SK-N-SH (cell line): ENCODE results near the gene PKD1. TPM values are rescaled to one million over a fixed set of nuclear protein-coding genes. Genes with fewer than 3 reads are reported as not detected.

ENCODE experiments used
- CTCF ChIA-PET: fragments of 300-600, 350-600 bp; formaldehyde crosslinking; extraction: SDS; loops from one replicate; lab custom pipeline; 2021; lab: Yijun Ruan, JAX
- POLR2A ChIA-PET: fragments of 350-600 bp; sonication (Branson Sonifier 250); formaldehyde crosslinking; extraction: SDS; loops from one replicate; lab custom pipeline; 2020; ENCODE audit warnings: antibody characterized with exemption, inconsistent platforms; lab: Yijun Ruan, JAX
- DNase-seq: peaks from one replicate; pipeline ENCODE4 v3.0.0; 2012
- H2AFZ ChIP-seq: fragments of 200-600 bp; sonication (generic); 2 replicates; pipeline ENCODE4 v1.8.1; 2016; ENCODE audit warnings: antibody characterized with exemption, mild to moderate bottlenecking, low read depth
- H3F3A ChIP-seq: fragments of 200-600 bp; sonication (generic); replicated peaks from 2 replicates; pipeline ENCODE3; 2016; ENCODE audit warnings: antibody characterized with exemption, mild to moderate bottlenecking; ENCODE audit not compliant: insufficient read depth
- H3K27ac ChIP-seq, 2 experiments: fragments of 200-500 bp in 1 of 2; fragments of 200-600 bp in 1 of 2; sonication (Bioruptor generic) in 1 of 2; sonication (generic), shearing (Covaris generic) in 1 of 2; 2 replicates each; pipeline versions ENCODE4 v1.5.1 to v1.6.1; 2014 to 2016; ENCODE audit warnings: low read depth in 2 of 2, inconsistent platforms in 1 of 2, low read length in 1 of 2, mild to moderate bottlenecking in 1 of 2, mixed read lengths in 1 of 2
- H3K27me3 ChIP-seq: fragments of 200-600 bp; sonication (generic), shearing (Covaris generic); 2 replicates; pipeline ENCODE4 v1.6.1; 2016; ENCODE audit warnings: mixed run types; ENCODE audit not compliant: insufficient read depth
- H3K36me3 ChIP-seq, 2 experiments: fragments of 200-500 bp in 1 of 2; fragments of 200-600 bp in 1 of 2; sonication (Bioruptor generic) in 1 of 2; sonication (generic) in 1 of 2; replicated peaks in 1 of 2; 2 replicates each; pipeline versions ENCODE3 to v1.5.1; 2014 to 2016; ENCODE audit warnings: low read length in 1 of 2, mild to moderate bottlenecking in 1 of 2; ENCODE audit not compliant: insufficient read depth in 2 of 2, control insufficient read depth in 1 of 2
- H3K4me1 ChIP-seq, 2 experiments: fragments of 200-500 bp in 1 of 2; fragments of 200-600 bp in 1 of 2; sonication (Bioruptor generic) in 1 of 2; sonication (generic), shearing (Covaris generic) in 1 of 2; 2 replicates each; pipeline versions ENCODE4 v1.5.1 to v1.6.1; 2014 to 2016; ENCODE audit warnings: low read depth in 1 of 2, low read length in 1 of 2, mixed run types in 1 of 2; ENCODE audit not compliant: insufficient read depth in 2 of 2, control insufficient read depth in 1 of 2
- H3K4me2 ChIP-seq: fragments of 200-600 bp; sonication (generic), shearing (Covaris generic); 2 replicates; pipeline ENCODE4 v1.6.1; 2017; ENCODE audit warnings: mixed run types
- H3K4me3 ChIP-seq, 2 experiments: fragments of 200-500 bp in 1 of 2; fragments of 200-600 bp in 1 of 2; sonication (Bioruptor generic) in 1 of 2; sonication (generic), shearing (Covaris generic) in 1 of 2; 2 replicates each; pipeline versions ENCODE4 v1.5.1 to v1.8.1; 2014 to 2016; ENCODE audit warnings: low read depth in 2 of 2, inconsistent platforms in 1 of 2, low read length in 1 of 2, mild to moderate bottlenecking in 1 of 2, mixed read lengths in 1 of 2, moderate library complexity in 1 of 2
- H3K79me2 ChIP-seq: fragments of 200-600 bp; sonication (generic); 2 replicates; pipeline ENCODE4 v1.8.1; 2017; ENCODE audit warnings: mild to moderate bottlenecking; ENCODE audit not compliant: insufficient read depth
- H3K9ac ChIP-seq: fragments of 200-600 bp; sonication (generic); 2 replicates; pipeline ENCODE4 v1.6.1; 2017; ENCODE audit warnings: mixed run types
- H3K9me2 ChIP-seq: fragments of 200-600 bp; sonication (generic); 2 replicates; pipeline ENCODE4 v1.6.1; 2017; ENCODE audit warnings: mixed run types
- H3K9me3 ChIP-seq: fragments of 200-600 bp; sonication (generic); 2 replicates; pipeline ENCODE4 v1.6.1; 2017; ENCODE audit warnings: mixed run types, mild to moderate bottlenecking, moderate library complexity
- H4K20me1 ChIP-seq: fragments of 200-600 bp; sonication (generic); 2 replicates; pipeline ENCODE4 v1.6.1; 2017; ENCODE audit warnings: mild to moderate bottlenecking, mixed run types; ENCODE audit not compliant: insufficient read depth
- CHD2 ChIP-seq: fragments of 150-350 bp; IDR thresholded peaks from 2 replicates; pipeline ENCODE4 v1.6.1; 2018; ENCODE audit warnings: low read length; ENCODE audit not compliant: partially characterized antibody
- ELF1 ChIP-seq: IDR thresholded peaks from 2 replicates; pipeline ENCODE4 v1.4.0; 2012
- FOXM1 ChIP-seq: IDR thresholded peaks from 2 replicates; pipeline ENCODE4 v1.4.0; 2012; ENCODE audit warnings: low read depth, mild to moderate bottlenecking
- GABPA ChIP-seq: IDR thresholded peaks from 2 replicates; pipeline ENCODE4 v1.4.0; 2012; ENCODE audit warnings: low read depth, mild to moderate bottlenecking
- JUND ChIP-seq: IDR thresholded peaks from 2 replicates; pipeline ENCODE4 v1.4.0; 2012
- MXI1 ChIP-seq: IDR thresholded peaks from 2 replicates; pipeline ENCODE4 v1.6.1; 2012; ENCODE audit warnings: mild to moderate bottlenecking, low read depth, low read length, improper control_type of control experiment
- POLR2AphosphoS5 ChIP-seq: IDR thresholded peaks from 2 replicates; pipeline ENCODE4 v1.6.1; 2012; ENCODE audit warnings: low read depth, low read length
- RXRA ChIP-seq: IDR thresholded peaks from 2 replicates; pipeline ENCODE4 v1.4.0; 2012; ENCODE audit warnings: low read depth, mild to moderate bottlenecking, borderline replicate concordance
- SIN3A ChIP-seq: IDR thresholded peaks from 2 replicates; pipeline ENCODE4 v1.6.1; 2012; ENCODE audit warnings: low read depth, mild to moderate bottlenecking, low read length, moderate library complexity, borderline replicate concordance
- SMC3 ChIP-seq: IDR thresholded peaks from 2 replicates; pipeline ENCODE4 v1.6.1; 2012; ENCODE audit warnings: low read depth, low read length, improper control_type of control experiment
- TAF1 ChIP-seq: IDR thresholded peaks from 2 replicates; pipeline ENCODE4 v1.6.1; 2012; ENCODE audit warnings: low read depth, mild to moderate bottlenecking, low read length, moderate library complexity, borderline replicate concordance
- USF2 ChIP-seq: fragments of 150-350 bp; IDR thresholded peaks from 2 replicates; pipeline ENCODE4 v1.6.1; 2017; ENCODE audit warnings: antibody characterized with exemption, low read length, low read depth, borderline replicate concordance
- YY1 ChIP-seq: IDR thresholded peaks from 2 replicates; pipeline ENCODE4 v1.4.0; 2012; ENCODE audit warnings: low read depth, mild to moderate bottlenecking
- WGBS: methylation state at CpG from one replicate; pipeline ENCODE4 v1.1.6; 2017; ENCODE audit warnings: low lambda C conversion rate; 5-methylcytosine and 5-hydroxymethylcytosine counted together
- polyA plus RNA-seq, 3 experiments: library from polyadenylated mRNA; depleted of rRNA; stranded (reverse); fragments of >200 nt; gene quantifications; 2 replicates each; pipeline ENCODE4 v1.2.3, GENCODE V29; 2012
- TF ChIP-seq, protein P1 (sequence below): fragments of 200-600 bp; sonication (generic); IDR thresholded peaks from 2 replicates; pipeline ENCODE4 v1.6.1; 2017; ENCODE audit warnings: antibody characterized with exemption, mild to moderate bottlenecking, moderate library complexity
- TF ChIP-seq, protein P2 (sequence below): fragments of 150-350 bp; IDR thresholded peaks from 2 replicates; pipeline ENCODE4 v1.6.1; 2016; ENCODE audit warnings: mild to moderate bottlenecking, low read depth, low read length
- TF ChIP-seq, protein P3 (sequence below): IDR thresholded peaks from 2 replicates; pipeline ENCODE4 v1.4.0; 2012; ENCODE audit warnings: low read depth

PKD1 gene
- polyA plus RNA-seq, 1 of the 3 experiments (the other 2 are of a cell fraction) = 47.4 TPM

- TF ChIP-seq, protein P1, sequence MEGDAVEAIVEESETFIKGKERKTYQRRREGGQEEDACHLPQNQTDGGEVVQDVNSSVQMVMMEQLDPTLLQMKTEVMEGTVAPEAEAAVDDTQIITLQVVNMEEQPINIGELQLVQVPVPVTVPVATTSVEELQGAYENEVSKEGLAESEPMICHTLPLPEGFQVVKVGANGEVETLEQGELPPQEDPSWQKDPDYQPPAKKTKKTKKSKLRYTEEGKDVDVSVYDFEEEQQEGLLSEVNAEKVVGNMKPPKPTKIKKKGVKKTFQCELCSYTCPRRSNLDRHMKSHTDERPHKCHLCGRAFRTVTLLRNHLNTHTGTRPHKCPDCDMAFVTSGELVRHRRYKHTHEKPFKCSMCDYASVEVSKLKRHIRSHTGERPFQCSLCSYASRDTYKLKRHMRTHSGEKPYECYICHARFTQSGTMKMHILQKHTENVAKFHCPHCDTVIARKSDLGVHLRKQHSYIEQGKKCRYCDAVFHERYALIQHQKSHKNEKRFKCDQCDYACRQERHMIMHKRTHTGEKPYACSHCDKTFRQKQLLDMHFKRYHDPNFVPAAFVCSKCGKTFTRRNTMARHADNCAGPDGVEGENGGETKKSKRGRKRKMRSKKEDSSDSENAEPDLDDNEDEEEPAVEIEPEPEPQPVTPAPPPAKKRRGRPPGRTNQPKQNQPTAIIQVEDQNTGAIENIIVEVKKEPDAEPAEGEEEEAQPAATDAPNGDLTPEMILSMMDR = no peak
- TF ChIP-seq CHD2 (no peak), GABPA (no peak), JUND (no peak)
- TF ChIP-seq, protein P2, sequence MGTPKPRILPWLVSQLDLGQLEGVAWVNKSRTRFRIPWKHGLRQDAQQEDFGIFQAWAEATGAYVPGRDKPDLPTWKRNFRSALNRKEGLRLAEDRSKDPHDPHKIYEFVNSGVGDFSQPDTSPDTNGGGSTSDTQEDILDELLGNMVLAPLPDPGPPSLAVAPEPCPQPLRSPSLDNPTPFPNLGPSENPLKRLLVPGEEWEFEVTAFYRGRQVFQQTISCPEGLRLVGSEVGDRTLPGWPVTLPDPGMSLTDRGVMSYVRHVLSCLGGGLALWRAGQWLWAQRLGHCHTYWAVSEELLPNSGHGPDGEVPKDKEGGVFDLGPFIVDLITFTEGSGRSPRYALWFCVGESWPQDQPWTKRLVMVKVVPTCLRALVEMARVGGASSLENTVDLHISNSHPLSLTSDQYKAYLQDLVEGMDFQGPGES = no peak
- TF ChIP-seq, all 33 proteins: peak for 0
Measured at GRCh38 chr16:2079991-2080390, 55.7 kb downstream of the PKD1 start (continued).

GRCh38 chr16:2079311-2079800 is 56.3 kb downstream of the PKD1 start:
- Histone ChIP-seq H3K9me2 (no peaks in the 10 kb centered on the region), H3K4me1 (no peaks in the 10 kb centered on the region), H2AFZ (no peak overlapping the region), H3K4me3 (no peak overlapping the region), H3K79me2 (no peaks in the 10 kb centered on the region), H4K20me1 (no peaks in the 10 kb centered on the region), H3K4me2 (no peak overlapping the region), H3F3A (peaks cover 4% of the 10 kb centered on the region), H3K9me3 (no peaks in the 10 kb centered on the region), H3K27ac (no peak overlapping the region), H3K9ac (no peak overlapping the region), H3K27me3 (no peaks in the 10 kb centered on the region), H3K36me3 (peaks cover 5 to 83% of the 10 kb centered on the region in 2 experiments)
- WGBS = 93% methylated on average over 15 of the region's 30 CpGs
- TF ChIP-seq, protein P2 = no peak
- no peak for TF ChIP-seq SMC3
- ChIA-PET POLR2A (interaction anchor here (1.0 to 1.7 kb wide), 2 partner anchors 14 to 32 kb away, joined by 4 to 5 read pairs; partner anchors contain the start of genes NTHL1 and TSC2), CTCF (interaction anchor here (0.8 to 3.1 kb wide), 2 partner anchors 14 kb away, joined by 3 to 10 read pairs; no protein-coding TSS in a partner anchor)
- no peak for DNase-seq

DNA sequence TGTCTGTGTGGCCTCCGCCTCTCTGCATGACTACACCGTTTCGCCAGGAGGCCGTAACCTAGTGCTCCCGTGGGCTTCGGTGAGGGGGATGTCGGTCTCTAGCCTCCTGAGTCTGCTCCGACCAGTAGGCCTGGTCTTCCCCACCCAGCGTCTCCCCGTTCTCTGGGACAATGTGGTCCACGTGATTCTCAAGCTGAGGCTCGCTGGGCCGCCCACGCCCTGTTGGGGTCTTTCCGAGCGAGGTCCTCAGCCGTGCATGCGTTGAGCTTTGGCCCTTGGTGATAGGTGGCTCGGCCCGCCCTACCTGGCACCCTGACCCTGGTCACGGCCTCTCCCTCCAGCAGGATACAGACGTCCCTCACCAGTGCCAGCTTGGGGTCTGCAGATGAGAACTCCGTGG is 57.0 kb downstream of the PKD1 start:
- WGBS = 100% methylated on average over 3 of the region's 23 CpGs
- Histone ChIP-seq H3K36me3 (peaks cover 5 to 83% of the 10 kb centered on the region in 2 experiments), H3K4me2 (no peak overlapping the region), H2AFZ (no peak overlapping the region), H3K79me2 (no peaks in the 10 kb centered on the region), H3F3A (peaks cover 1% of the 10 kb centered on the region), H4K20me1 (no peaks in the 10 kb centered on the region), H3K27ac (no peak overlapping the region; a peak in 1 of 4 replicates), H3K9ac (no peak overlapping the region), H3K4me1 (no peaks in the 10 kb centered on the region), H3K27me3 (no peaks in the 10 kb centered on the region), H3K9me3 (no peaks in the 10 kb centered on the region), H3K4me3 (no peak overlapping the region), H3K9me2 (no peaks in the 10 kb centered on the region)
- no peak for DNase-seq
- ChIA-PET CTCF (interaction anchor here (1.1 to 3.1 kb wide), 2 partner anchors 13 to 62 kb away, joined by 3 to 10 read pairs; no protein-coding TSS in a partner anchor), POLR2A (interaction anchor here (1.0 to 1.7 kb wide), 2 partner anchors 13 to 31 kb away, joined by 4 to 5 read pairs; partner anchors contain the start of genes NTHL1 and TSC2)
- TF ChIP-seq POLR2AphosphoS5 (no peak), SIN3A (no peak), YY1 (no peak), RXRA (no peak), ELF1 (no peak), USF2 (no peak), FOXM1 (no peak), GABPA (no peak), CHD2 (no peak), JUND (no peak), MXI1 (no peak), TAF1 (no peak)
- TF ChIP-seq, protein P3, sequence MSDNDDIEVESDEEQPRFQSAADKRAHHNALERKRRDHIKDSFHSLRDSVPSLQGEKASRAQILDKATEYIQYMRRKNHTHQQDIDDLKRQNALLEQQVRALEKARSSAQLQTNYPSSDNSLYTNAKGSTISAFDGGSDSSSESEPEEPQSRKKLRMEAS = no peak
- TF ChIP-seq, protein P1 = no peak
